Fibroblast of the aortic adventitia (primary cell): Measurements from ENCODE around the gene TMEM209. TPM values are rescaled to one million over a fixed set of nuclear protein-coding genes. Genes with fewer than 3 reads are reported as not detected.

Experiments
- DNase-seq: peaks from one replicate; pipeline ENCODE4 v3.0.0-alpha.2; 2010; ENCODE audit warnings: low read depth
- H3K4me3 ChIP-seq: 2 replicates; pipeline ENCODE4 v1.5.1; 2011; ENCODE audit warnings: low read depth, mild to moderate bottlenecking, control low read depth, low read length, moderate library complexity
- CTCF ChIP-seq: IDR thresholded peaks from 2 replicates; pipeline ENCODE4 v1.5.1; 2011; ENCODE audit warnings: mild to moderate bottlenecking, low read length, control low read depth, inconsistent platforms; ENCODE audit not compliant: insufficient read depth
- total RNA-seq: library from RNA; depleted of rRNA; stranded (reverse); fragments of >200 nt; gene quantifications from 2 replicates; pipeline ENCODE4 v1.2.3, GENCODE V29; 2012; ENCODE audit warnings: low replicate concordance

The TMEM209 gene
- total RNA-seq, 1 donor, result 33.4 TPM

- H3K4me3 ChIP-seq, result no peak overlapping the region
- no peak for DNase-seq
- no peak for TF ChIP-seq CTCF
These were observed 86.4 kb downstream of the TMEM209 start for GRCh38 chr7:130118801-130119200.

GRCh38 chr7:130118294-130118693 is 86.9 kb downstream of the TMEM209 start:
- no peak for TF ChIP-seq CTCF
- no peak for DNase-seq
- no peak overlapping the region for H3K4me3 ChIP-seq

GRCh38 chr7:130114776-130115175 is 90.4 kb downstream of the TMEM209 start:
- TF ChIP-seq CTCF, result no peak
- no peak overlapping the region for H3K4me3 ChIP-seq
- DNase-seq, result no peak

Other genes with a start within 250 kb of the TMEM209 start
- gene ZC3HC1, start 154.0 kb downstream of the TMEM209 start, total RNA-seq, result 11.3 and 13.6 TPM in 2 replicates
- gene KLHDC10, start 134.9 kb downstream of the TMEM209 start, total RNA-seq, result 27.2 and 45.5 TPM in 2 replicates
- gene SSMEM1, start 2.5 kb upstream of the TMEM209 start, total RNA-seq, result not detected in 2 replicates
- gene CPA2, start 61.5 kb upstream of the TMEM209 start, total RNA-seq, result not detected in 2 replicates
- 7.7 and 29.6 TPM in 2 replicates for gene CPA4, start 87.8 kb upstream of the TMEM209 start, total RNA-seq
- gene CPA5, start 139.4 kb upstream of the TMEM209 start, total RNA-seq, result 0.09 TPM in 1 of 2 replicates, not detected in the other
- 0.45 and 0.90 TPM in 2 replicates for gene CPA1, start 175.1 kb upstream of the TMEM209 start, total RNA-seq
- 16.1 and 21.6 TPM in 2 replicates for gene CEP41, start 235.6 kb upstream of the TMEM209 start, total RNA-seq